IMR-90 (cell line): ENCODE data around the gene WNT11. TPM values are rescaled to one million over a fixed set of nuclear protein-coding genes. Genes with fewer than 3 reads are reported as not detected.

Experiments used
- ATAC-seq: fragments of 200-7000 bp; cut with Tn5 transposase; 2 replicates; pipeline ENCODE4 v1.9.1; 2020; ENCODE audit warnings: low read depth, mild to moderate bottlenecking, moderate library complexity
- BruUV-seq: library from RNA; stranded (reverse); fragments of 400-500 nt; replicated peaks from 2 replicates; lab custom pipeline; 2021; lab: Mats Ljungman, UMichigan
- CTCF ChIA-PET: fragments of 300-600 bp; formaldehyde crosslinking; extraction: SDS; loops from one replicate; lab custom pipeline; 2021; ENCODE audit warnings: antibody characterized with exemption; lab: Yijun Ruan, JAX
- POLR2A ChIA-PET: fragments of 300-600 bp; sonication (Branson Sonifier 250); formaldehyde crosslinking; loops from one replicate; lab custom pipeline; 2022; ENCODE audit warnings: antibody characterized with exemption; ENCODE audit not compliant: unreplicated experiment; lab: Charles Lee
- DNase-seq: peaks from one replicate; pipeline ENCODE4 v3.0.0; 2013
- H2AFZ ChIP-seq: replicated peaks from 2 replicates; pipeline ENCODE3; 2013; ENCODE audit warnings: low read length, mild to moderate bottlenecking; ENCODE audit not compliant: poor library complexity
- H2AK5ac ChIP-seq: 2 replicates; pipeline ENCODE4 v1.6.1; 2013; ENCODE audit warnings: low read depth, low read length, inconsistent platforms
- H2AK9ac ChIP-seq: replicated peaks from 2 replicates; pipeline ENCODE3; 2013; ENCODE audit warnings: mild to moderate bottlenecking, low read depth, low read length, moderate library complexity; ENCODE audit not compliant: poor library complexity
- H2BK120ac ChIP-seq: 2 replicates; pipeline ENCODE4 v1.6.1; 2013; ENCODE audit warnings: low read depth, low read length, inconsistent platforms
- H2BK15ac ChIP-seq: 3 replicates; pipeline ENCODE4 v1.6.1; 2013; ENCODE audit warnings: low read depth, low read length, inconsistent platforms
- H2BK20ac ChIP-seq: 2 replicates; pipeline ENCODE4 v1.6.1; 2013; ENCODE audit warnings: low read depth, mild to moderate bottlenecking, inconsistent platforms, low read length, moderate library complexity
- H2BK5ac ChIP-seq: 2 replicates; pipeline ENCODE4 v1.6.1; 2013; ENCODE audit warnings: mild to moderate bottlenecking, low read depth, low read length, inconsistent platforms; ENCODE audit not compliant: poor library complexity, severe bottlenecking
- H3K14ac ChIP-seq: replicated peaks from 2 replicates; pipeline ENCODE4 v1.6.1; 2013; ENCODE audit warnings: low read depth, low read length, inconsistent platforms
- H3K18ac ChIP-seq: 2 replicates; pipeline ENCODE4 v1.6.1; 2013; ENCODE audit warnings: low read depth, low read length, control low read depth
- H3K23ac ChIP-seq: 2 replicates; pipeline ENCODE4 v1.6.1; 2013; ENCODE audit warnings: low read depth, low read length, inconsistent platforms
- H3K27ac ChIP-seq: 2 replicates; pipeline ENCODE4 v1.5.1; 2013; ENCODE audit warnings: mild to moderate bottlenecking, control low read depth, low read length; ENCODE audit not compliant: insufficient read depth
- H3K27me3 ChIP-seq: 2 replicates; pipeline ENCODE4 v1.6.1; 2013; ENCODE audit warnings: low read length; ENCODE audit not compliant: control insufficient read depth, insufficient read depth
- H3K36me3 ChIP-seq: 2 replicates; pipeline ENCODE4 v1.6.1; 2013; ENCODE audit warnings: low read length, mixed read lengths; ENCODE audit not compliant: control insufficient read depth, insufficient read depth
- H3K4ac ChIP-seq: 2 replicates; pipeline ENCODE4 v1.6.1; 2013; ENCODE audit warnings: low read depth, low read length, inconsistent platforms
- H3K4me1 ChIP-seq: 2 replicates; pipeline ENCODE4 v1.6.1; 2013; ENCODE audit warnings: low read length, mixed read lengths; ENCODE audit not compliant: control insufficient read depth, insufficient read depth
- H3K4me2 ChIP-seq: 2 replicates; pipeline ENCODE4 v1.6.1; 2013; ENCODE audit warnings: low read depth, mild to moderate bottlenecking, control low read depth, low read length, moderate library complexity
- H3K4me3 ChIP-seq: 2 replicates; pipeline ENCODE4 v1.5.1; 2013; ENCODE audit warnings: low read depth, mild to moderate bottlenecking, control low read depth, low read length, moderate library complexity; ENCODE audit not compliant: insufficient read depth
- H3K56ac ChIP-seq: 2 replicates; pipeline ENCODE4 v1.6.1; 2013; ENCODE audit warnings: low read length, inconsistent platforms; ENCODE audit not compliant: insufficient read depth; ENCODE audit errors: extremely low read depth
- H3K79me1 ChIP-seq, 2 experiments: 2 replicates each; pipeline ENCODE4 v1.6.1; 2013; ENCODE audit warnings: low read length in 2 of 2, inconsistent platforms in 1 of 2, low read depth in 1 of 2
- H3K9ac ChIP-seq: 2 replicates; pipeline ENCODE4 v1.6.1; 2013; ENCODE audit warnings: low read depth, low read length, control low read depth
- H3K9me1 ChIP-seq: 2 replicates; pipeline ENCODE4 v1.6.1; 2013; ENCODE audit warnings: low read length, inconsistent platforms; ENCODE audit not compliant: insufficient read depth
- H3K9me3 ChIP-seq: 2 replicates; pipeline ENCODE4 v1.6.1; 2013; ENCODE audit warnings: low read length; ENCODE audit not compliant: control insufficient read depth, insufficient read depth
- H4K20me1 ChIP-seq: 2 replicates; pipeline ENCODE4 v1.6.1; 2013; ENCODE audit warnings: low read length, inconsistent platforms; ENCODE audit not compliant: insufficient read depth
- H4K5ac ChIP-seq: 2 replicates; pipeline ENCODE4 v1.6.1; 2013; ENCODE audit warnings: mild to moderate bottlenecking, low read depth, low read length, control low read depth
- H4K8ac ChIP-seq, 2 experiments: 2 replicates each; pipeline ENCODE4 v1.6.1; 2013; ENCODE audit warnings: low read depth in 2 of 2, low read length in 2 of 2, control low read depth in 1 of 2, inconsistent platforms in 1 of 2
- H4K91ac ChIP-seq: 2 replicates; pipeline ENCODE4 v1.6.1; 2013; ENCODE audit warnings: low read depth, low read length, inconsistent platforms; ENCODE audit not compliant: insufficient read depth
- BHLHE40 ChIP-seq: fragments of 150-350 bp; IDR thresholded peaks from 2 replicates; pipeline ENCODE4 v1.6.1; 2016; ENCODE audit warnings: mild to moderate bottlenecking, low read depth, low read length
- RCOR1 ChIP-seq: IDR thresholded peaks from 2 replicates; pipeline ENCODE4 v1.6.1; 2012; ENCODE audit warnings: mild to moderate bottlenecking, low read length, improper control_type of control experiment; ENCODE audit not compliant: insufficient replicate concordance
- WGBS, 2 experiments: methylation state at CpG; one replicate each; pipeline versions ENCODE4 v1.1.5 to v1.1.7; 2013; ENCODE audit warnings: missing lambda C conversion rate in 2 of 2; ENCODE audit not compliant: insufficient read length in 1 of 2; ENCODE audit errors: extremely low coverage in 2 of 2; 5-methylcytosine and 5-hydroxymethylcytosine counted together
- dilution Hi-C: fragments of 300-500 bp; cut with HindIII; formaldehyde crosslinking; loops from one replicate; pipeline ENCODE4 v1.14.3; 2018; ENCODE audit warnings: low sequenced_read_pairs; ENCODE audit not compliant: unreplicated experiment
- in situ Hi-C: fragments of 300-500 bp; cut with MboI; formaldehyde crosslinking; loops from 3 replicates; pipeline ENCODE4 v1.14.3; 2019; ENCODE audit warnings: low sequenced_read_pairs, inconsistent platforms, mixed read lengths
- intact Hi-C: fragments of 100-400 bp; cut with micrococcal nuclease; formaldehyde crosslinking; loops from 2 replicates; pipeline ENCODE4 v1.10.0; 2022
- polyA plus RNA-seq, 3 experiments: library from polyadenylated mRNA; depleted of rRNA; stranded (reverse); fragments of >200 nt; gene quantifications; 2 replicates each; pipeline ENCODE4 v1.2.3, GENCODE V29; 2012; ENCODE audit warnings: low replicate concordance in 1 of 3
- total RNA-seq: library from RNA; depleted of rRNA; stranded (reverse); fragments of >200 nt; gene quantifications from 2 replicates; pipeline ENCODE4 v1.2.3, GENCODE V29; 2012

The WNT11 gene
- total and polyA plus RNA-seq, 2 of the 4 experiments (the other 2 are of a cell fraction), result 0.10 TPM; not detected in 1

GRCh38 chr11:76163289-76163880, 42.9 kb downstream of the WNT11 start:
- Histone ChIP-seq H2AK9ac (no peak overlapping the region), H2AFZ (no peak overlapping the region), H3K4me3 (no peak overlapping the region), H4K5ac (no peak overlapping the region), H3K27ac (no peak overlapping the region), H2BK5ac (no peak overlapping the region), H3K23ac (no peak overlapping the region), H2BK20ac (no peak overlapping the region), H3K36me3 (no peaks in the 10 kb centered on the region), H3K79me1 (no peaks in the 10 kb centered on the region), H2BK15ac (no peak overlapping the region), H3K4me1 (peaks cover 4% of the 10 kb centered on the region; the same call in 1 of the 2 replicates), H3K27me3 (peaks cover 52% of the 10 kb centered on the region), H4K20me1 (no peaks in the 10 kb centered on the region), H3K9me3 (no peaks in the 10 kb centered on the region), H3K14ac (no peak overlapping the region), H3K9ac (no peak overlapping the region), H3K4ac (no peak overlapping the region), H3K56ac (no peak overlapping the region), H2AK5ac (no peak overlapping the region), H3K4me2 (no peak overlapping the region), H4K8ac (no peak overlapping the region), H3K18ac (no peak overlapping the region), H4K91ac (no peak overlapping the region), H3K9me1 (no peaks in the 10 kb centered on the region), H2BK120ac (no peak overlapping the region)
- no peak for ATAC-seq
- ChIA-PET POLR2A (no interaction called here), CTCF (no interaction called here)
- BruUV-seq, result no TSS peak
- in situ Hi-C loops (no loop called here), intact Hi-C loops (no loop called here), dilution Hi-C loops (no loop called here)
- DNase-seq, result no peak
- WGBS, 2 experiments, result 90% methylated on average over 5 of the region's 11 CpGs; no CpG with 5 or more reads in 1 of the 2 experiments
- TF ChIP-seq RCOR1, result no peak
- peak; percentile 56; the same call in 1 of the 2 replicates for TF ChIP-seq BHLHE40
